ENCODE measurements around the gene THSD7B.

DNA sequence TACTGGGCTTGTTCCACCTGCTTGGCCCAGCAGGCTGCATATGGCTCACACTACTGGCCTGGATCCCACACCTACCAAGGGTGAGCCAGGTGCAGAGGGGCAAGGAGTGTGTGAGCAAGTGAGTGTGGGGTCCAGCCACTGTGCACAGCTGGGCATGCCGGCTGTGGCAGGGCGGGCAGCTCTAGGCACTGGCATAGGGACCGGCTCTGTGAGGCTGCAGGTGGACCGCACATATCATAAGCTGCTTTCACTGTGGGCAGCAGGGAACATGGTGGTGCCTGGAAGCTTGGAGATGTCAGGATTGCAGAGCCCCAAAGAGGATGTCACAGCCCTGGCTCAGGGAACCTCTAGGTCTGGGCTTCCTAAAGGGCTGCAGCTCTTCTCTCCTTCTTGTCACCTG is 154.3 kb downstream of the THSD7B start:
- TF ChIP-seq ZNF274 (IDR thresholded peaks at IDR 0.05; ENCODE audit: low read depth, low read length), result no peak
- TF ChIP-seq YY1 (IDR thresholded peaks at IDR 0.05; ENCODE audit: insufficient read depth, insufficient read length), result no peak
- no peak for TF ChIP-seq SUZ12 (IDR thresholded peaks at IDR 0.05; ENCODE audit: extremely low read depth, insufficient read depth, insufficient read length)
